Adrenal gland (tissue), 12 donors: ENCODE results near the gene CDK13. TPM values are rescaled to one million over a fixed set of nuclear protein-coding genes. Genes with fewer than 3 reads are reported as not detected.
"Not testable (repeated sequence)": the region's sequence is repeated elsewhere in the genome, so short reads cannot be mapped to it uniquely, and the experiment has no call there.

ENCODE experiments used
- DNase-seq, 7 donors: peaks; one replicate each; pipeline ENCODE4 v3.0.0-alpha.2; 2019 to 2020
- H3K27ac ChIP-seq, 5 donors: fragments of 200-600 bp; sonication (generic) in 4 of 5; 1 replicate in 3 of 5; 2 replicates in 2 of 5; pipeline versions ENCODE4 v1.5.1 to v1.8.0; 2016 to 2020; ENCODE audit warnings: mild to moderate bottlenecking in 1 of 5
- H3K27me3 ChIP-seq: fragments of 200-600 bp; 2 replicates; pipeline ENCODE4 v1.8.0; 2021
- H3K36me3 ChIP-seq, 2 donors: fragments of 200-600 bp; replicated peaks in 1 of 2; 1 replicate in 1 of 2; 2 replicates in 1 of 2; pipeline versions ENCODE4 v1.5.1 to v1.8.0; 2018 to 2022
- H3K4me1 ChIP-seq, 2 donors: fragments of 200-600 bp; replicated peaks in 1 of 2; 1 replicate in 1 of 2; 2 replicates in 1 of 2; pipeline versions ENCODE4 v1.5.1 to v1.8.0; 2018 to 2021
- H3K4me3 ChIP-seq, 4 donors: fragments of 200-600 bp; sonication (generic) in 3 of 4; one replicate each; pipeline ENCODE4 v1.5.1; 2016 to 2018
- H3K9me3 ChIP-seq, 3 donors: fragments of 200-600 bp; sonication (generic) in 1 of 3; replicated peaks in 1 of 3; 1 replicate in 2 of 3; 2 replicates in 1 of 3; pipeline versions ENCODE4 v1.5.1 to v1.8.0; 2016 to 2021
- CTCF ChIP-seq, 6 experiments: fragments of 450-650 bp in 4 of 6; fragments of 200-600 bp in 2 of 6; sonication (generic) in 1 of 6; IDR thresholded peaks; 1 replicate in 5 of 6; 2 replicates in 1 of 6; pipeline versions ENCODE4 v1.5.1 to v1.8.0; 2016 to 2021; ENCODE audit warnings: antibody characterized with exemption in 6 of 6, mild to moderate bottlenecking in 2 of 6, moderate library complexity in 1 of 6
- POLR2A ChIP-seq, 2 donors: fragments of 450-650 bp; IDR thresholded peaks; one replicate each; pipeline ENCODE4 v1.6.1; 2017; ENCODE audit warnings: antibody characterized with exemption in 2 of 2, mild to moderate bottlenecking in 2 of 2, moderate library complexity in 1 of 2
- WGBS, 4 donors: extraction: QIAGEN DNeasy Blood & Tissue Kit in 2 of 4; methylation state at CpG; one replicate each; pipeline versions ENCODE4 v1.1.5 to v1.1.7; 2013 to 2017; 5-methylcytosine and 5-hydroxymethylcytosine counted together
- intact Hi-C, 2 donors: fragments of 100-400 bp; cut with DNase I; formaldehyde crosslinking; loops; one replicate each; pipeline versions ENCODE4 v1.14.1 to v1.15.0; 2022 to 2023
- polyA plus RNA-seq, 3 donors: library from polyadenylated mRNA; stranded (reverse); fragments of 200-250 nt in 2 of 3; fragments of 350-450 nt in 1 of 3; fragmentation: Illumina TruSeq in 1 of 3; extraction: RNeasy Lipid Tissue Mini Kit (QIAGEN cat#74804) in 1 of 3; gene quantifications; one replicate each; pipeline ENCODE4 v1.2.3, GENCODE V29; 2013 to 2014
- total RNA-seq, 9 donors: library from RNA; depleted of rRNA in 4 of 9; stranded (reverse); fragments of >200 nt in 4 of 9; fragments of 120-200 nt in 1 of 9; fragmentation: NEBNext Ultra II Directional in 1 of 9; extraction: Animal tissue kit (Norgen Biotek cat#: 25700) in 1 of 9; gene quantifications; one replicate each; pipeline versions ENCODE4 v1.1.0 to v1.2.4, GENCODE V29; 2013 to 2023
- donor health status: healthy with polysubstance abuse.
- donor health status: Bipolar disorder and iron deficiency.
- donor health status: DM: yes; HTN: yes; CAD: no.
- donor health status: DM: no; HTN: no; CAD: no.
- donor health status: DM: no; HTN: no; CAD: no.
- donor health status: DM: yes; HTN: yes; CAD: no.

Gene CDK13
- total and polyA plus RNA-seq, 12 donors, result 21.2 to 77.7 (median 40.2) TPM

DNA sequence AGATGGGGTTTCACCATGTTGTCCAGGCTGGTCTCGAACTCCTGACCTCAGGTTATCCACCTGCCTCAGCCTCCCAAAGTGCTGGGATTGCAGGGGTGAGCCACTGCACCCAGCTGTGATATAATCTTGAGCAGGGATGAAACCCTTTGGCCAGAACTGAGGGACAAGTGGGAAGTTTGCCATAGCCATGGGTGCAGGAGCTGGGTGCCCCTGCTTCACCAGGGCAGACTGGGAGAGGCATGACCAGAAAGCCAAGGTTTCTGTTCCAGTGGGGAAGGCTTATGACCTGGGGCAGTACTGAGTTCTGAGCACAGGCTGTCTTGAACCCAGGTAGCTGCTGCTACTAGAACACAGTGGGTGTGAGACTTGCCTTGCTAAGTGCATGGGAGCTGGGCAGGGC is 40.5 kb upstream of the CDK13 start:
- TF ChIP-seq POLR2A (IDR thresholded peaks at IDR 0.05), result no peak
- TF ChIP-seq CTCF (IDR thresholded peaks at IDR 0.05), result no peak
- no peak overlapping the region for H3K4me3 ChIP-seq
- 70 to 100% (median 90%) methylated on average over 1 of the region's 1 CpG for WGBS, 4 donors
- no peak for DNase-seq
- intact Hi-C loops, result no loop called here
- H3K27ac ChIP-seq, result no peak overlapping the region
- no peaks in the 10 kb centered on the region for H3K27me3 ChIP-seq
- peaks cover 0 to 4% (median 0%) of the 10 kb centered on the region in 3 donors for H3K9me3 ChIP-seq
- no peaks in the 10 kb centered on the region for H3K36me3 ChIP-seq
- H3K4me1 ChIP-seq, result no peaks in the 10 kb centered on the region

GRCh38 chr7:39910108-39910869 is 39.8 kb upstream of the CDK13 start:
- no peak overlapping the region for H3K27ac ChIP-seq
- intact Hi-C loops, result no loop called here
- peak in 2 of 7 donors; percentile 11 to 26 for DNase-seq
- WGBS, 4 donors, result 67 to 88% (median 77%) methylated on average over 6 to 7 of the region's 7 CpGs
- no peak for TF ChIP-seq POLR2A (IDR thresholded peaks at IDR 0.05)
- peaks cover 0 to 4% (median 0%) of the 10 kb centered on the region in 3 donors for H3K9me3 ChIP-seq
- no peaks in the 10 kb centered on the region for H3K27me3 ChIP-seq
- H3K4me3 ChIP-seq, result no peak overlapping the region
- peaks cover 0 to 3% of the 10 kb centered on the region in 2 donors for H3K4me1 ChIP-seq
- no peaks in the 10 kb centered on the region for H3K36me3 ChIP-seq

DNA sequence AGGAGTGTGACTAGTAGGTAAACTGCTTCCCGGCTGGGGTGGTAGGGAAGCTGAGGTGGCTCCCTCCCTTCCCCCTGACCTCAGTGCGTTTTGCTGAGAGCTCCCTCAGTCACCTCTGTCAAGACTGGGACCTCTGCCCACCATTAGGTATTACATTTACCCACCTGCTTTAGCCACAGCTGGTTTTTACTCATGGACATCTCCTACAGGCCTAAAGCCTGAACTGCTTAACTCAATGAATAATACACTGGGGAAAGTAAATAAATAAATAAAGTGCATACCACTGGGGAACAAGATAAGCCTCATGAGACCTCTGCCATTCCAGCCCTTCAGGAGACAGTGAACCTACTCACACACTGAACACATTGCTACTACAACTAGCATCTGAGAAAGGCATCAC is 38.9 kb upstream of the CDK13 start:
- Histone ChIP-seq H3K4me1 (peaks cover 0 to 3% of the 10 kb centered on the region in 2 donors), H3K27me3 (no peaks in the 10 kb centered on the region), H3K27ac (no peak overlapping the region), H3K4me3 (no peak overlapping the region), H3K36me3 (no peaks in the 10 kb centered on the region), H3K9me3 (peaks cover 0 to 4% (median 0%) of the 10 kb centered on the region in 3 donors)
- DNase-seq, result no peak
- 61 to 69% (median 67%) methylated on average over 2 of the region's 2 CpGs for WGBS, 4 donors
- intact Hi-C loops, result no loop called here
- TF ChIP-seq CTCF (IDR thresholded peaks at IDR 0.05) (no peak), POLR2A (IDR thresholded peaks at IDR 0.05) (no peak)

GRCh38 chr7:39915847-39916246 is 34.2 kb upstream of the CDK13 start:
- DNase-seq, H3K36me3 ChIP-seq, H3K27ac ChIP-seq, H3K4me1 ChIP-seq, H3K9me3 ChIP-seq, H3K27me3 ChIP-seq, intact Hi-C loops, H3K4me3 ChIP-seq: not testable (repeated sequence)
- WGBS, 4 donors, result 90 to 93% (median 90%) methylated on average over 8 of the region's 8 CpGs

DNA sequence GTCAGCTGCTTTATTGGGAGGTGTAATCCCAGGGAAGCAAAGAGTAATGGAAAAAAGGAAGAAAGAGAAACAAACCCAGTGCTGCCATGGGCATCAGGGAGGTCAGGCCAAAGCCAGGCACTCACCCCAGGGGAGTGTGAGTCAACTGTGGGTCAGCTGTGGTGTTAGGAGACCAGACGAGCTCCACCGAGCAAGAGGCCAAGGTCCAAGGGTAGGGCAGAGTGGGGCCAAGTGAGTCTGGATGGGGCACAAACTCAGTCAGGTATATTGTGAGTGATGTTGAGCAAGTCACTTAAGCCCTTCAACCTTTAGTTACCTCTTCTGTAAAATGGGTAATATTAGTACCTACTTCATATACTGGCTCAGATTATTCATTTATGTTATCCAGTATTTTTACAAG is 30.4 kb upstream of the CDK13 start:
- 50 to 82% (median 64%) methylated on average over 2 of the region's 2 CpGs for WGBS, 4 donors
- peaks cover 0 to 3% of the 10 kb centered on the region in 2 donors for H3K4me1 ChIP-seq
- intact Hi-C loops, result no loop called here

More for the DNA sequence above, 30.4 kb upstream of the CDK13 start:
- no peaks in the 10 kb centered on the region for H3K27me3 ChIP-seq
- no peak for DNase-seq
- no peaks in the 10 kb centered on the region for H3K9me3 ChIP-seq
- TF ChIP-seq POLR2A (IDR thresholded peaks at IDR 0.05) (no peak), CTCF (IDR thresholded peaks at IDR 0.05) (no peak)
- H3K36me3 ChIP-seq, result no peaks in the 10 kb centered on the region
- no peak overlapping the region for H3K27ac ChIP-seq
- no peak overlapping the region for H3K4me3 ChIP-seq
